Activated CD4-positive, alpha-beta T cell treated with anti-CD3 and anti-CD28 coated beads, Interleukin-2, Interleukin-4, amounts not matched to agents 100 ng/mL and 50 ng/mL, durations not matched to agents 16 hours and 8 hours (primary cell): ENCODE results near the gene AKT2.

ENCODE experiments used
- DNase-seq: peaks from one replicate; pipeline ENCODE4 v3.0.0-alpha.2; 2020; ENCODE audit warnings: low spot score

AKT2 gene

GRCh38 chr19:40190891-40191835, 94.0 kb downstream of the AKT2 start, which contains the start of gene MAP3K10:
Gene MAP3K10, plus strand, starts transcription at chr19:40191426. Its CDS starts 606 bp downstream, at chr19:40192032.
- peak; percentile 80 for DNase-seq

DNA sequence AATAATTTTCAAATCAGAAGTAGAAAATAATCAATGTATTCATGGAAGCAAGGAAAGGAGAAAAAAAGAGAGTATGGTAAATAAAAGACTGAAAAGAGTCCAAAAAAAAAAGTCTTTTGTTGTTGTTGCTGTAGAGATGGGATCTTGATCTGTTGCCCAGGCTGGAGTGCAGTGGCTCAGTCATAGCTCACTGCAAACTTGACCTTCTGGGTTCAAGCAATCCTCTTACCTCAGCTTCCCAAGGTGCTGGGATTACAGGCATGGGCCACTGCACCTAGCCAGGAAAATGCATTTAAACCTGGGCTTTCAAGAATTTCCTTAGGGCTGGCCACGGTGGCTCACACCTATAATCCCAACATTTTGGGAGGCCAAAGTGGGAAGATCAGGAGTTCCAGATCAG, 100.9 kb downstream of the AKT2 start:
- no peak for DNase-seq
